HG02943 (cell line): ENCODE results near the gene MUL1.

Experiments used
- ATAC-seq: cut with Tn5 transposase; IDR thresholded peaks from one replicate; pipeline ENCODE4 v1.9.1; 2021; ENCODE audit warnings: mild to moderate bottlenecking, low read depth, moderate library complexity; ENCODE audit not compliant: unreplicated experiment

MUL1 gene

DNA sequence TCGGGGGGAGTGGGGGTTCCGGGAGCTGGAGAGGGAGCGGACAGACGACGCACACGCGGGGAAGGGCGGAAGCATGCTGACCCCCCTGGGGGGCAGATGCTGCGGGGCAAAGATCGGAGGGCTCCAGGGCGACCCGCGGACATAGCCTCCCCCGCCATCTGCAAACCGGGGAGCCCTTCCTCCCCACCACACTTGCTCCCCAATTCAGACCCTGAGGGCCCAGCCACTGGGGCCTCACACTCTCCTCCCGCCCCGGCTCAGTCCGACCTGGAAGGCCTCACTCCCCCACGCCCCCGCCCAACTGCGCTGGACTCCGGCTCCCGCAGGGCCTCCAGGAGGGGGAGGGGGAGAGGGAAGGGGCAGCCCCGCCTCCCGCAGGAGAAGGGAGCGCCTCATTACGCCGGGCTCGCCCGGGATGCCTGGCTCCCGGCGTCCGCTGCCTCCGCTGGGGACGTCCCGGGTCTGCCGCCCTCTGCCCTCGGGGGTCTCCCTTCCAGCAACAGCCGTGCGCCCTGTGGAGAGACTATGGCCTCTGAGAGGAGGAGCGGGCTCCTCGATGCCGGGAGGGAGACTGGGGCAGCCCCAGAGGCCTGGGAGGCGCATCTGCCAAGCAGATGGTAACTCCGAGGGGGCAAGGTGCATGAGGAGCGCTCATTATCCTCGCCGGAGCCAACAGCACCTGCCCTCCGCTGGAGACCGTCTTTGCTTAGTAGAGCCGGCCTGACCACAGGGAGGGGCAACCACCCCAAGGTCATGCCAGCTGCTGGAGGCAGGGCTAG lies 21.3 kb downstream of the MUL1 start:
- no peak for ATAC-seq

DNA sequence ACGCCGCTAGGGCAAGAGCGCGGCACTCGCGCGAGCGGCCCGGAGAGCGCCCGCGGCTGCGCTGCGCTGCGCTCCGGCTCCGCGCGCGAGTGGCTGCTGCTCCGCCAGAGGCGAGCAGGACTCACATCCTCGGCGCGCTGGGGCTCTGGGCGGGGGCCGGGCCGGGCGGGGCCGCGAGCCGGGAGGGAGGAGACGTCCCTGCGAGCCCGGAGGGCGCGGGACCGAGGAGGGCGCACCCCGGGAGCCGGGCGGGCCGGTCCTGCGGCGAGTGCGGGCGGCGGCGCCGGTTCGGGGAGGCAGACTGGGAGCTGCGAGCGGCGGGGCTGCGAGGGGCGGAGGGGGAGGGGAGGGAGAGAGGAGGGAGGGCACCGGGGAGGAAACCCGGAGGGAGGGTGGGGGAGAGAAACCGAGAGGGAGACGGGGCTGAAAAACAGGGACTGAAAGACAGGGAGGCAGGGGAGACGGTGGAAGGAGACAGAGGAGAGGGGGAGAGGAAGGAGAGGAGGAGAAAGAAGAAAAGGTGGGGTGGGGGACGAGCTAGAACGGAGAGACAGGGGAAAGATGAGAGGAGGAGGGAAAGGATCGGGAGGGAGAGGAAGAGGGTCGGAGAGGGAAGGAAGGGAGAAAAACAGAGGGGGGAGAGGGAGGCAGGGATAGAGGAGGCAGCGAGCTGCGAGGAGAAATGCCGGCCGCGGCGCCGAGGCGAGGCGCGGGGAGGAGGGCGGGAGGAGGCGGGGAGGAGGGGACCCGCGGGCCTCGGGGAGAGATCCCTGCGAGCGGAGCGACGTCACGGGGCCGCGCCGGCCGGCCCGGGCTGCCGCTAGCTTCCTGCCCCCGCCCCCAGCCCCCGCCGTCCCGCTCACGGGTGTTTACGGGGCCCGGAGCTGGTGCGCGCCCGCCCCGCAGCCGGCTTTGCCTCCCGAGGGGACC lies 22.2 kb downstream of the MUL1 start, which contains the start of gene CAMK2N1:
Gene CAMK2N1, minus strand, starts transcription at position 684 of the 930 bp plus-strand sequence. CDS start 831 bp downstream, outside the sequence.
- ATAC-seq, result no peak

- ATAC-seq, result no peak
Observed at GRCh38 chr1:20484519-20485462, 23.2 kb downstream of the MUL1 start.

- ATAC-seq, result no peak
Observed at GRCh38 chr1:20483833-20484518, 24.0 kb downstream of the MUL1 start.

GRCh38 chr1:20483098-20483832 lies 24.7 kb downstream of the MUL1 start:
- no peak for ATAC-seq

GRCh38 chr1:20481643-20482498 lies 26.1 kb downstream of the MUL1 start:
- ATAC-seq, result no peak

DNA sequence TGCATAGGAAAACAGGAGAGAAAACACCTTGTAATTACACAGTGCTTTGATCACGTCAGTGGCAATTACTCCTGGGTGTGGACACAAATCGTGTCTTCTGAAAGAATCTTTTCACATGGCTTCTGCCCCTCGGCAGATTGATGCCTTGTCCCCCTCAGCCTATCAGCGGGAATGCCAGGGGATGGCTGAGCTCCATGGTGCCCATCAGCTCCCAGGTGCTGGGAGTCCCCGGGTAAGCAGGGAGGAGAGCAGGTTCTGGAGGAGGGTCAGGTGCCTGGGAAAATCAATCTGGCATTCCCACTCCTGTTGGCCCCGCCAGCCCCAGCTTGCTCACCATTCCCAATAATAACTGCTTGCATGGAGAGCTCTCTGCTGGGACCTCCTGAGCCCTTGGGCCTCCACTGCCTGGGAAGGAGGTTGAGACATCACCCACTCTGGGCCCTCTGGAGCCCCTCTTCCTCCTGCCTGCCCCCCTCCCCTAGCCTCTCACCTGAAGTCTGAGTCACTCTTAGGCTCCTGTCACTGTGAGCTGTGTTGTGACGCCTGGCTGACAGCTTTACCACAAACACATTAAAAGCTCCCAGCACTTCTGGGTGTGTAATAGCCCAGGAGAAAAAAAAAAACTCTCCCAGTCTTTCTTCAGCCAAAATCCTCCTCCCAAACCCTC lies 26.9 kb downstream of the MUL1 start:
- no peak for ATAC-seq

GRCh38 chr1:20480243-20480944 lies 27.6 kb downstream of the MUL1 start:
- no peak for ATAC-seq

- no peak for ATAC-seq
Observed at GRCh38 chr1:20479840-20480239, 28.1 kb downstream of the MUL1 start.

DNA sequence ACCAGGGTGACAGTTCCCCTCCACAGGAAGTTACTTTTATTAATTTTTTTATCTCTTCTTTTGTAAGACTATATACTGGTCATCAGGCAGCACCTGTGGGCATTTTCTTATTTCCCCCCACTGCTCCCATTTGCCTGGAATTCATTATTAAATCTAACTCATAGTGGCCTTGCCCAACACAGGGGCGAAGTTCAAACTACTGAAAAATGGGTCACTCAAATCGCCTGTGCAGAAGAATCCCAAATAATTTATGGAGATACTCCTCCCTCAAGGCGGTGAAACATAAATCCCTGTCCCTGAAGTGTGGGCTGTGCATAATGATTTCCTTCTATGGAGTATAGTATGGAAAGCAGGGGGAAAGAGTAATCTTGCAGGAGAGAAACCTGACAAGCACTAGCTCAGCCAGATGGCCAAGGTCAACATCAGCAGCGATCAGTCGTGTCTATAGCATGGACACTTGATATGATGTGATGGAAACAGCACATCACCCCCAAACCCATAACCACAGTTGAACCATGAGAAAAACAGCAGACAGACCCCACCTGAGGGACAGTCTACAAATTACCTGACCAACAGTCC lies 29.8 kb downstream of the MUL1 start:
- no peak for ATAC-seq

- no peak for ATAC-seq
Observed at GRCh38 chr1:20477348-20478056, 30.4 kb downstream of the MUL1 start.

DNA sequence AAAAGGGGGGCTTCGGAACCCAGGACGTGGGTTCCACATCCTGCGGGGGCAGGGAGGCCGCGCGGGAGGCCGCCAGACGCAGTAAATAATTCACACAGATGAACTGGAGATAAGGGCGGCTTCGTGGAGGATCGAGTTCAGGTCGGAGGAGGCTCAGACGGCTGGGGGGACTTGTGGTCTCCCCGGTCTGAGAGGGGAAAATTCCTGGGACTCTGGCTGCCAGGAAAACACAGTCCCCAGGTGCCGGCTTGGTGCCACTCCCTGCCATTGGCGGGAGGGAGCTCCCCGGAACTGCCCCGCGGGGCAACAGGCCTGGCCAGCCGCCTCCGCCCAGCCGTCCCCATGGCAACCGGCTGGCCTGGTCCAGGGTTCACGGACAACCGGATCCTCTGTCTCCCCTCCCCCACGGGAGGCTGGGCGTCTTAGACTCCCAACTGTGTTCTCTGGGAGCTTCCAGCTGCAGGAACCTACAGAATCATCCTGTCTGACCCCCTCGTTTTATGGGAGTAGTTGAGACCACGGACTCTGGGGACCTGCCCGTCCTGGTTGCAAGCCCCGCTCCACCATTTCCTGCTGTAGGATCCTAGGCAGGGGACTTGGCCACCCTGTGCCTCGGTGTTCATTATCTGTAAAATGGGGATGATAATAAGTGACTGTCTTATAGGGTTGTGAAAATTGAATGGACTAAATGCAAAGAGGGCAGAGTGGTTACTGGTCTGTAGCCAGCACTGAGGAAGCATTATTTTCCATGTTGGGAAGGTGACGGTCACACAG lies 31.5 kb downstream of the MUL1 start:
- no peak for ATAC-seq

GRCh38 chr1:20474996-20475395 lies 33.0 kb downstream of the MUL1 start:
- no peak for ATAC-seq

- no peak for ATAC-seq
Observed at GRCh38 chr1:20474333-20474975, 33.5 kb downstream of the MUL1 start.

DNA sequence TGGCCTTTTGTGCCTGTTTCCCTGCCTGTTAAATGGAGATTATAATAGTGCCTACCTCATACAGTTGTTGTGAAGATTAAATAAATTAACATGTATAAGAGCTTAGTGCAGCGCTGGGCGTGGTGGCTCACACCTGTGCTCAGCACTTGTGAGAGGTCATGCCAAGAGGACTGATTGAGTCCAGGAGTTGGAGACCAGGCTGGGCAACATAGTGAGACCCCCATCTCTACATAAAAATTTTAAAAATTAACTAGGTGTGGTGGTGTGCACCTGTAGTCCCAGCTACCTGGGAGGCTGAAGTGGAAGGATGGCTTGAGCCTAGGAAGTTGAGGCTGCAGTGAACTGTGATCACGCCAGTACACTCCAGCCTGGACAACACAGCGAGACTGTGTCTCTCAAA lies 34.1 kb downstream of the MUL1 start:
- no peak for ATAC-seq
